GM18858 (cell line): ENCODE results near the gene DHRS3.

Source experiments
- ATAC-seq: cut with Tn5 transposase; IDR thresholded peaks from one replicate; pipeline ENCODE4 v1.9.1; 2021; ENCODE audit not compliant: unreplicated experiment

Gene DHRS3

GRCh38 chr1:12599657-12600056 lies 18.4 kb downstream of the DHRS3 start:
- no peak for ATAC-seq

GRCh38 chr1:12598974-12599373 lies 19.0 kb downstream of the DHRS3 start:
- ATAC-seq, result no peak

- no peak for ATAC-seq
These were observed 20.2 kb downstream of the DHRS3 start for GRCh38 chr1:12597792-12598191.

GRCh38 chr1:12596007-12596821 lies 21.8 kb downstream of the DHRS3 start:
- ATAC-seq, result no peak

GRCh38 chr1:12595757-12596006 lies 22.3 kb downstream of the DHRS3 start:
- ATAC-seq, result no peak

GRCh38 chr1:12594966-12595756 lies 22.8 kb downstream of the DHRS3 start:
- ATAC-seq, result no peak

- no peak for ATAC-seq
These were observed 23.5 kb downstream of the DHRS3 start for GRCh38 chr1:12594490-12594889.

GRCh38 chr1:12593621-12594066 lies 24.4 kb downstream of the DHRS3 start:
- ATAC-seq, result no peak

- no peak for ATAC-seq
These were observed 25.5 kb downstream of the DHRS3 start for GRCh38 chr1:12592496-12592895.

- no peak for ATAC-seq
These were observed 26.6 kb downstream of the DHRS3 start for GRCh38 chr1:12591267-12591938.

- ATAC-seq, result no peak
These were observed 29.3 kb downstream of the DHRS3 start for GRCh38 chr1:12588695-12589094.

- ATAC-seq, result no peak
These were observed 29.9 kb downstream of the DHRS3 start for GRCh38 chr1:12587981-12588640.

GRCh38 chr1:12585951-12586942 lies 31.8 kb downstream of the DHRS3 start:
- no peak for ATAC-seq

GRCh38 chr1:12585536-12585935 lies 32.5 kb downstream of the DHRS3 start:
- ATAC-seq, result no peak

GRCh38 chr1:12584900-12585525 lies 33.0 kb downstream of the DHRS3 start:
- ATAC-seq, result no peak

GRCh38 chr1:12583484-12583883 lies 34.5 kb downstream of the DHRS3 start:
- no peak for ATAC-seq

- no peak for ATAC-seq
These were observed 35.4 kb downstream of the DHRS3 start for GRCh38 chr1:12582649-12583048.

GRCh38 chr1:12581179-12581578 lies 36.8 kb downstream of the DHRS3 start:
- no peak for ATAC-seq

GRCh38 chr1:12580054-12580887 lies 37.7 kb downstream of the DHRS3 start:
- ATAC-seq, result no peak
